ENCODE measurements around the gene B4GALT2. TPM values are rescaled to one million over a fixed set of nuclear protein-coding genes. Genes with fewer than 3 reads are reported as not detected.

The B4GALT2 gene
- total RNA-seq, 1 donor from 2014 or later: 19.6 TPM

- DNase-seq: peak; percentile 99
Measured at GRCh38 chr1:43969746-43970466, 9.1 kb upstream of the B4GALT2 start, which contains the start of gene DPH2. Gene DPH2, plus strand, starts transcription at chr1:43970010. Its CDS starts 166 bp downstream, at chr1:43970176.

DNA sequence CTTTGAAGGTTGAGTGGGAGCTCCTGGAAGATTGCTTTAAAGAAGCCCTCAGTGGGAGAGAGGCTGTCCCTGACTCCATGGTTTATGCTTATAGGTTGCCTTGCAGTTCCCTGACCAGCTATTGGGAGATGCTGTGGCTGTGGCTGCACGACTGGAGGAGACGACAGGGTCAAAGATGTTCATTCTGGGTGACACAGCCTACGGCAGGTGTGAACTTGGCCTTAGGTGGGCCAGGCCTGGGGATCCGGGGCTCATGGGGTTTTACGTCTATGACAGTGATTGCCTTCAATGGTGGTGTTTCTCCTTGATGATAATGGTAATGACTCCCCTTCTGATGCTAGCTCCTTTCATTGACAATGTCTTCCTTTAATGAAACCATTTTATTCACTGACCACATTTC lies 8.5 kb upstream of the B4GALT2 start:
- no peak for DNase-seq

GRCh38 chr1:43970911-43971310 lies 8.1 kb upstream of the B4GALT2 start:
- DNase-seq: no peak

GRCh38 chr1:43971336-43971980 lies 7.6 kb upstream of the B4GALT2 start:
- no peak for DNase-seq

DNA sequence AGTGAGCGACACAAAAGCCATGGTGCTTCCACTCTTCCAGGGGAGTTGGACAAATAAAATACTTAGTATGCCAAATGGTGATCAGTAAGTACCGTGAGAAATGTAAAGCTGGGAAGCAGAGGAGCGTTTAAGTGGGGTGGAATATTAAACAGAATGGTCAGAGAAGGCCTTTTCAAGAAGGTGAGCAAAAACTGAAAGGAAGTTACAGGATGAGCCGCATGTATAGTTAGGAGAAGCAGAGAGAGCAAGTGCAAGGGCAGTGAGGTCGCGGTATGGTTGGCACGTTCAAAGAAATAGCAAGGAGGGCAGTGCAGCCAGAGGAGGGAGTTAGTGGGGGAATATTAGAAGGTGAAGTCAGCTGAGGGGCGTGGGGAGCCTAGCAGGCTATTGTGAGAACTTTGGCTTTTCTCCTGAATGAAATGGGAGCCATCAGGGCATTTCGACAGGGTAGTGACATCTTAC lies 5.0 kb upstream of the B4GALT2 start:
- DNase-seq: no peak

DNA sequence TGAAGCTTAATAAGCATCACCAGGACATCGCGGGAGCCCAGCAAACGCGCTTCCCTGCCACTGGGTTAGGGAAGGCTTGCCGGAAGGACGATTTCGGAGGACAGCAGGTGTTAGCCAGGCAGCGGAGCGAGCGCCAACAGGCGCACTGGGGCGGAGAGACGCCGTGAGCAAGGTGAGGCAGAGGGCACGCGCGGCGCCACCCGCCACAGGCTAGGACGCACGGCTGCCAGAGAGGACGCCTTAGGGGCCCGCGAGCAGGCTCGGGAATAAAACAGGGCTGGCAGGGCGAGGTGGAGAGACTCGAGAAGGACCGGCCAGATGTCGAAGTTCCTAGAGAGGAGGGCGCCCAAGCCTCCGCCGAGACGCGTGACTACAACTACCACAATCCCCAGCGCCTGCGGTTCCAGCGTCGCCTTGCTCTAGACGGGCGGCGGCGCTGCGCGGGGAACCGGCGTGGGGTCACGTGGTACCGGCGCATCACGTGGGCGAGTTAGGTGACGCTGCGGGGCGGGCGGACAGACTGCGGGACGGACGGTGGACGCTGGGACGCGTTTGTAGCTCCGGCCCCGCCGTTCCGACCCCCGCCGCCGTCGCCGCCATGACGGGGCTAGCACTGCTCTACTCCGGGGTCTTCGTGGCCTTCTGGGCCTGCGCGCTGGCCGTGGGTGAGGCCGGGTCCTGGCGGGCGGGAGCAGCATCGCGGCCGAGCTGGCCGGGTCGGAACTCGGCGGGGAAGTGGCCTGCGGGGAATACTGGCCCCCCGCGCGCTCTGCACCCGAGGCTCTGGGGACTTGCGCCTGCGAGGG lies 4.4 kb upstream of the B4GALT2 start, which contains the start of gene ATP6V0B:
Gene ATP6V0B, plus strand, starts transcription at position 518 of the 806 bp plus-strand sequence. Its CDS starts 81 bp downstream, at position 599.
- DNase-seq: peak; percentile 98

DNA sequence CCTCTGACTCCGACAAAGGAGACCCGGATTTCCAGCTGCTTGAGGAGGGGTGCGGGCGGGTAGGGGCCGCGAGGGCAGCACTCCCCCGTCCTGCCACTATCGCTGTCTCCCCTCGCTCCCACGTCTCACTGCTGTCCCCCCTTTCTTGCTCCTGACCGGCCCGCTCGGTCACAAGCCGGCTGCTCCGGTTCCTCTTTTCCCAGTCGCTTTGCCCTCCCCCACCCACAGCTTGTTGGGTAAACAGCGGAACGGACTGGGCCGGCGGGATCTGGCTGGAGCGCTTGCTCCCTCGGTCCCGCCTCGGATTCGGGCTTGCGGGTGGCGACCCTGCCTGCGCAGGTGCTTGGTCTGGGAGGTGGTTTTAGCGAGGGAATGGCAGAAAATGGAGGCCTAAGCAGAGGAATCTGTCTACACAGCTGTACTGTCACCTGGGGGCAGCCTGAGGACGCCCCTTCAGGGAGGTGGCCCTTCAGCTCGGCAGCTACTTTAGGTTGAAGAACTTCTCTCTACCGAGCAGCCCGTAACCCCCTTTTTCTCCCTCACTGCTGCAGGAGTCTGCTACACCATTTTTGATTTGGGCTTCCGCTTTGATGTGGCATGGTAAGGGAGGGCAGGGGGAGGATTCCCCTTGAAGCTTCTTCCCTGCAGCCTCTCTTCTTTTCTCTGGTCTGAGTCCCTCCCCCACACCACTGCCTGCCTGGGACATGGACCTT lies 3.6 kb upstream of the B4GALT2 start:
- DNase-seq: peak; percentile 36

DNA sequence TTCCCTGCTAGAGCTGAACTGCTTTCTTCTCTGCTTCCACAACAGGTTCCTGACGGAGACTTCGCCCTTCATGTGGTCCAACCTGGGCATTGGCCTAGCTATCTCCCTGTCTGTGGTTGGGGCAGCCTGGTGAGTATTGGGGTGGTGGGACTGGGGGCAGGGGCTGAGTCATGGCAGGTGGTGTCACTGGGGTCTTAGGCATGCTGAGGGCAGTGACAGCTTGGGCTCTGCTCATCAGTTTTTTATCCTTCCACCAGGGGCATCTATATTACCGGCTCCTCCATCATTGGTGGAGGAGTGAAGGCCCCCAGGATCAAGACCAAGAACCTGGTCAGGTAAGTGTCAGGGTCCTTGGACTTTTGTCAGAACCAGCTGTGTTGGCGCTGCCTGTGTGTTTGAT lies 3.0 kb upstream of the B4GALT2 start:
- DNase-seq: no peak

DNA sequence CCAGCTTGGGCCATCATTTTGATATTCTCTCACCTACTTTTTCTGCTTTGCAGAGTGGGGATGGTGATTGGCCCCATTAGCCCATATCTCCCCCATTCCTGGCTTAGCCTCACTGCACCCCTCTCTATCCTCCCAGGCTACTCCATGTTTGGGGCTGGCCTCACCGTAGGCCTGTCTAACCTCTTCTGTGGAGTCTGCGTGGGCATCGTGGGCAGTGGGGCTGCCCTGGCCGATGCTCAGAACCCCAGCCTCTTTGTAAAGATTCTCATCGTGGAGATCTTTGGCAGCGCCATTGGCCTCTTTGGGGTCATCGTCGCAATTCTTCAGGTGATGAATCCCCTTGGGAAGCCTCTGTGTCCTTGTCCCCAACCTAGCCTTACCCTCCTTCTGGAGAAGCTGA lies 2.1 kb upstream of the B4GALT2 start:
- DNase-seq: no peak

GRCh38 chr1:43977376-43978263 lies 1.4 kb upstream of the B4GALT2 start:
- DNase-seq: no peak

DNA sequence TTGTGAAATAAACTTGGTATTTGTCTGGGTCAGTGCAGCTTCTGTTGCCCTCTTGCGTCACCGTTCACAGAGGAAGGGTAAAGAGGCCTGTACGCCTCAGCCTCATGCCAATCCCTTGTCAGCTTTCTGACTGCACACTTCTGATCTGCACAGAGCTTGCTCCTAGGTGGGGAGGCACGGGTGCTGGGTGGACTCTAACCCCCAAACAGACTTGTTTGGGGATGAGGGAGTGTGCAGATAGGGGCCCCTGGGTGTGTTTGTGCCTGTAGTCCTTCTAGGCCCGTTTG lies 803 bp upstream of the B4GALT2 start:
- no peak for DNase-seq

DNA sequence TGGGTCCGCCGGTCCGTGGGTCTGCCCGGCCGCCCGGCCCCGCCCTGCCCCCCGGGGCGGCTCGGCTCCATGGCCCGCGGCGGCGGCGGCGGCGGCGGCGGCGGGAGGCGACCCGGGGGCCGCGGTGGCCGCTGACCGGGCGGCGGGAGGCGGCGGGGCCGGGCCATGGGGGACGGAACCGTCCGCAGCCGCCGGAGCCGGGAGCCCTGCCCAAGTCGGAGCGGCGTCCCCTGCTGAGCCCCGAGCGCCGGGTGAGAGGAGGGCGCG lies 184 bp downstream of the B4GALT2 start:
- no peak for DNase-seq

DNA sequence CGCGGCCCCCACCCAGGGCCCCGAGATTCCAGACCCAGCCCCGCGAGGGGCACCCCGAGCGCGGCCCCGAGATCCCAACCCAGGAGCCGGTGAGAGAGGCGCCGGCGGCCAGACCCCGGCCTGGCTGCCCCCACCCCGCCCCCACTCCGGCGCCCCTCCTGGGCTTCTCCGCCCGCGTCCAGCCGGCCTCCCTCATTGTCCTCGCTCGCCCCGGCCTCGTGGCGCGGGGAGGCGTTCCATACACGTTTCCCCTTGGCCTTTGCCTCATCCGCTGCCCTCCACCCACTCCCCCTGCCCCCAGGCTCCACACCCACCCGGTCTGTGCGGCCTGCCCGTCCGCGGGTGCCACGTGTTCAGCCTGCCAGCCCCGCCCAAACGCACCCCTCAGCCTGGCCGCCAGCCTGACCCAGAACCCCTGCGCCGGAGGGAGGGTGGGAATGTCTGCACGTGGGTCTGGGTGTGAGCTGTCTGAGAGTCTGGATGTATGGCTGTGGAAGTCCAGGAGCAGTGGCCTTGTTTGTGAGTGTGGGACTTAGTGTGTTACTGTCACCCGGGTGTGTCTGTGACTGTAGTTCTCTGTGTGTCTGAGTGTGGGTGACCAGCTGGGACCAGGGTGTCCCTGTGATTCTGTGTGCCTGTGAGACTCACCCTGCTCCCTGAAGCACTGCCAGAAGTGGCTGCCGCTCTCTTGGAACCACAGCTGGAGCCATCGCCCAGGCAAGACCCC lies 681 bp downstream of the B4GALT2 start:
- DNase-seq: peak; percentile 61

DNA sequence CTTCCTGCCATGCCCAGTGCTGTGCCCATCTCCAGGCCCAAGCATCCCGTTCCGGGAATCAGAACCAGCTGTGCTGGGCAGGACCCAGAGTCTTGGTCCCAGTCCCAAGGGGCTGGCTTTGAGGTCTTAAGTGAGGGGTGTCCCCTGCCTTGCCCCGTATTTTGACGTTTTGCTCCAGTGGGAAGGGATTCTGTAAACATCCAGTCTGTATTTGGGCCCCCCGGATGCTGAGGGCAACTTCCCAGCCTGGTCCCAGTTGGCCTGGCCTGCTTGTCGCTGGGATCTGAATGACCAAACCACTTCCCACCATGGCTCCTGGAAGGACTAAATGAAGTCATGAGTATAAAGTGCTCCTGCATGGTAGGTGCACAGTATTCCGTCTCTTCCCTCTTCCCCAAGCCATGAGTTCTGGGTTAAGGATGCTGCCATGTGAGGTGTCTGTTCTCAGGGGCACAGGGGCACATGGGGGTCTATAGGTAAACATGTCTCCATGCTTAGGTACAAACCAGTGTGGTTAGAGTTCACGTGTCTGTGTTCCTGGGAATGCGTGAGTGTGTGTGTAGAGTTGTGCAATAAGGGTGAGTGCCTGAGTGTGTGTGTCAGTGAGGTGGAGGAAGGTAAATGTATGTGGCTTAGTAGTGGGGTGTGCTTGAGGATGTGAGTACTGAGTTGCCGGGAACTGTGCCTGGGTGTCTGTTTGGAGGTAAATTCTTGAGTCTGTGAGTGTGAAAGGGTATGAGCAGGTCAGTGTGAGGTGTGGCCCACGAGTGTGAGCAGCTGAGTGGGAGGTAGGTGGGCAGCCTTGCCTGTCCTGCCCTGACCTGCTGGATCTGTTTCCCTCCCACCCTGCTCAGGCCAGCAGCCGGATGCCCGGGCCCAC lies 1.5 kb downstream of the B4GALT2 start:
- DNase-seq: no peak

GRCh38 chr1:43981135-43981491 lies 2.1 kb downstream of the B4GALT2 start:
- no peak for DNase-seq

DNA sequence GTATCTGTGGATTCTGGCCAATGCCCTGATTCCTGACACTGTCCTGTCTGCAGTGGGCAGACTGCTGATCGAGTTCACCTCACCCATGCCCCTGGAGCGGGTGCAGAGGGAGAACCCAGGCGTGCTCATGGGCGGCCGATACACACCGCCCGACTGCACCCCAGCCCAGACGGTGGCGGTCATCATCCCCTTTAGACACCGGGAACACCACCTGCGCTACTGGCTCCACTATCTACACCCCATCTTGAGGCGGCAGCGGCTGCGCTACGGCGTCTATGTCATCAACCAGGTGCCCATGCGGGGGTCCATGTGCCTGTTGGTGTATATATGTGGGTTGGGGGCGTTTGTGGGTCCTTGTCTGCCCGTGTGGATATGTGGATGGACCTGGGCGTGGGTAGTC lies 2.6 kb downstream of the B4GALT2 start:
- no peak for DNase-seq

- DNase-seq: no peak
Measured at GRCh38 chr1:43982241-43982640, 3.2 kb downstream of the B4GALT2 start.

GRCh38 chr1:43982808-43983207 lies 3.8 kb downstream of the B4GALT2 start:
- no peak for DNase-seq

- DNase-seq: no peak
Measured at GRCh38 chr1:43983253-43983899, 4.4 kb downstream of the B4GALT2 start.

All from tongue (tissue), 2 donors.